Pulmonary artery endothelial cell (primary cell): ENCODE measurements around the gene CDK12. TPM values are rescaled to one million over a fixed set of nuclear protein-coding genes. Genes with fewer than 3 reads are reported as not detected.

Experiments used
- DNase-seq: peaks from one replicate; pipeline ENCODE4 v3.0.0-alpha.2; 2011; ENCODE audit warnings: low read depth, low spot score
- total RNA-seq: library from RNA; depleted of rRNA; stranded (reverse); fragments of >200 nt; gene quantifications from 2 replicates; pipeline ENCODE4 v1.2.3, GENCODE V29; 2014

Gene CDK12
- total RNA-seq, 1 donor from 2014 or later, result 22.2 TPM

GRCh38 chr17:39581071-39581758 is 119.9 kb downstream of the CDK12 start:
- DNase-seq, result no peak

- no peak for DNase-seq
Measured at GRCh38 chr17:39581759-39582085, 120.4 kb downstream of the CDK12 start.

- DNase-seq, result no peak
Measured at GRCh38 chr17:39582658-39583057, 121.4 kb downstream of the CDK12 start.

Other genes starting within 250 kb of the CDK12 start
- gene STAC2, start 235.5 kb upstream of the CDK12 start, total RNA-seq, result not detected in 2 replicates
- 7.2 and 13.5 TPM in 2 replicates for gene FBXL20, start 59.9 kb upstream of the CDK12 start, total RNA-seq
- gene MED1, start 10.2 kb upstream of the CDK12 start, total RNA-seq, result 23.9 and 33.9 TPM in 2 replicates
- gene NEUROD2, start 146.4 kb downstream of the CDK12 start, total RNA-seq, result not detected in 2 replicates
- gene PPP1R1B, start 165.5 kb downstream of the CDK12 start, total RNA-seq, result not detected in 2 replicates
- 25.4 and 36.5 TPM in 2 replicates for gene STARD3, start 175.7 kb downstream of the CDK12 start, total RNA-seq
- gene TCAP, start 203.9 kb downstream of the CDK12 start, total RNA-seq, result 0.07 and 0.18 TPM in 2 replicates
- not detected in 2 replicates for gene PNMT, start 207.0 kb downstream of the CDK12 start, total RNA-seq
- gene PGAP3, start 226.6 kb downstream of the CDK12 start, total RNA-seq, result 3.5 and 4.2 TPM in 2 replicates
- 17.9 and 21.2 TPM in 2 replicates for gene ERBB2, start 238.6 kb downstream of the CDK12 start, total RNA-seq